HG03139 (cell line): Measurements from ENCODE around the gene CISD1.

Source experiments
- ATAC-seq: cut with Tn5 transposase; IDR thresholded peaks from one replicate; pipeline ENCODE4 v1.9.1; 2021; ENCODE audit not compliant: unreplicated experiment

The CISD1 gene

GRCh38 chr10:58305821-58306220 lies 36.9 kb downstream of the CISD1 start:
- ATAC-seq = no peak

DNA sequence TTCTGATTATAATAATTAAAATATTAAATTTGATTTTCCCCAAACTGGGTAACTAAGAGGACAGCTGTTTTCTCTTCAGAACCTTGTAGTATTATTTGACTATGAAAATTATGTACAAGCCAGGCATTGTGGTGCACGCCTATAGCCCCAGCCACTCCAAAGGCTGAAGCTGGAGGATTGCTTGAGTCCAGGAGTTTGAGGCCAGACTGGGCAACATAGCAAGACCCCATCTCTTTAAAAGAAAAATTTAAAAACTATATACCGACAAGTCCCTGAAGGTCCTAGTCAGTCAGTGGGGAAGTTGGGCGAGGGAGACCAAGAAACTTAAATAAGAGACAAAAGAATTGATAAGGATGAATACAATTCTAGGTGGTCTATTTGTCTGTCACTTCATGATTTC lies 38.7 kb downstream of the CISD1 start:
- no peak for ATAC-seq

- no peak for ATAC-seq
Observed at GRCh38 chr10:58311026-58311425, 42.1 kb downstream of the CISD1 start.

GRCh38 chr10:58316874-58317273 lies 47.9 kb downstream of the CISD1 start:
- ATAC-seq = no peak

DNA sequence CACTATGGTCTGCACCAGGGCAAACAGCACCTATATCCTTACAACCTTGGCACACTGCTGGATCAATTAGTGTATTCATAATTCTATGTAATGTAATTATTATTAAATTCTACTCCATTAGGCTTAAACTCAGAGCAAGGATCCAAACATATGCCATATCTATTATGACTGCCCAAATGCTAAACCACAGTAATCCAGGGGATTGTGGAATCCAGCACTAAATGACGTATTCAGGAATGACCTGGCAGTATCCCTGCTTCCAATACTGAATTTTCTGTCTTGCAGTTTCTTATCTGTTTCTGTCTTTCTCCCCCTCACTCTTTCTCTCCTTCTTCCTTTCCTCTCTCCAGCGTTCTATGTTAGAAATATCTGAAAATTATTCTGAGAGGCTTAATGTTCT lies 49.4 kb downstream of the CISD1 start:
- no peak for ATAC-seq

DNA sequence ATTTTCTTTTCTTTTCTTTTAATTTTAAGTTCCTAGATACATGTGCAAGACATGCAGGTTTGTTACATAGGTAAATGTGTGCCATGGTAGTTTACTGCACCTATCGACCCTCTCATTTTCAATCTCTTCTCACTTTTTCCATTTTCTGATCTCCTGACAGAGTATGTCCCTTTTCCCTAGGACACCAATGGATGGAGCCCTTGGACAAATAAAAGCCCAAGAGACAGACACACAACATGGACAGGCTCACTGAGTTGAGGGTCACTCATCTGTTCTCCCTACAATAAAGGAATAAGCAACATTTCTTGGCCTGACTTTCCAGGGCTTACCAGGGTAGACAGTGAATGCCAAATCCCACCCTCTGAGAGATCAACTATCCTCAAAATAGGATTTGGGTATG lies 50.6 kb downstream of the CISD1 start:
- ATAC-seq = no peak

DNA sequence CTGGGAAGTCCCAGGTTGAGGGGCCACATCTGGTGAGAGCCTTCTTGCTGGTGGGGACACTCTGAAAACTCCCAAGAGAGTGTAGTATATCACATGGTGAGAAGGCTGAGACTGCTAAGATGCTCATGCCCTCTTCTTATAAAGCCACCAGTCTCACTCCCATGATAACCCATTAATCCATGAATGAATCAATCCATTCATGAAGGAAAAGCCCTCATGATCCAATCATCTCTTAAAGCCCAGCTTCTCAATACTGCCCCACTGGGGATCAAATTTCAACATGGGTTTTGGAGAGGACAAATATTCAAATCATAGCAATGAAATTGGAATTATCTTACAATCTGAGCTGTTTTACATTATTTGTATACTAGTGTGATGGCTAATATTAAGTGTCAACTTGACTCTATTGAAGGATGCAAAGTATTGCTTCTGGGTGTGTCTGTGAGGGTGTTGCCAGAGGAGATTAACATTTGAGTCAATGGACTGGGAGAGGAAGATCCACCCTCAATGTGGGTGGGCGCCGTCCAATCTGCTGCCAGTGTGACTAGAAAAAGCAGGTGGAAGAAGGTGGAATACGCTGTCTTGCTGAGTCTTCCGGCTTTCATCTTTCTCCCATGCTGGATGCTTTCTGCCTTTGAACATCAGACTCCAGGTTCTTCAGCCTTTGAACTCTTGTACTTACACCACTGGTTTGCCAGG lies 51.5 kb downstream of the CISD1 start:
- no peak for ATAC-seq

DNA sequence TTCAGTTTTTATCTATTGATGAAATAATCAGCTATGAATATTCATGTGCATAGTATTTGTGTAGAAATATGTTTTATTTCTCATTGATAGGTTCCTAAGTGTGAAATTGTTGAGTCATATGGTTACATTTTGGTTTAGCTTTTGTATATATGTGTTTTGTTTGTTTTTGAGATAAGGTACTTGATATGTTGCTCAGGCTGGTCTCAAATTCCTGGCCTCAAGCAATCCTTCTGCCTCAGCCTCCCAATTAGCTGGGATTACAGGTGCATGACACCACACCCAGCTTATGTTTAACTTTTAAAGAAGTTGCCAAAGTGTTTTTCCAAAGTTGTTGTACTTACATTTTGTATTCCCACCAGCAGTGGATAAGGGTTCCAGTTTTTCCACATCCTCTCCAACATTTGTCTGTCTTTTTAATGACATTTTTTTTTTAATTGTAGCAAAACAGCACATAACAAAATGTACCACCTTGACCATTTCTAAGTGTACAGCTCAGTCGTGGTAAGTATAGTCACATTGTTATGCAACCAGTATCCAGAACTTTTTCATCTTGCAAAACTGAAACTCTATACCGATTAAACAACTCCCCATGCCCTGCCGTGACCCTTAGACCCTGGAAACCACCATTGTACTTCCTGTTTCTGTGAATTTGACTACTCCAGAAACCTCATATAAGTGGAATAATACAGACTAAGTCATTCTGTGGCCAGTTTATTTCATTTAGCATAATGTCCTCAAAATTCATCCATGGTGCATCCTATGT lies 53.3 kb downstream of the CISD1 start:
- peak; percentile 84 for ATAC-seq

- no peak for ATAC-seq
Observed at GRCh38 chr10:58322835-58323209, 53.9 kb downstream of the CISD1 start.

GRCh38 chr10:58326967-58327381 lies 58.0 kb downstream of the CISD1 start:
- ATAC-seq = no peak

DNA sequence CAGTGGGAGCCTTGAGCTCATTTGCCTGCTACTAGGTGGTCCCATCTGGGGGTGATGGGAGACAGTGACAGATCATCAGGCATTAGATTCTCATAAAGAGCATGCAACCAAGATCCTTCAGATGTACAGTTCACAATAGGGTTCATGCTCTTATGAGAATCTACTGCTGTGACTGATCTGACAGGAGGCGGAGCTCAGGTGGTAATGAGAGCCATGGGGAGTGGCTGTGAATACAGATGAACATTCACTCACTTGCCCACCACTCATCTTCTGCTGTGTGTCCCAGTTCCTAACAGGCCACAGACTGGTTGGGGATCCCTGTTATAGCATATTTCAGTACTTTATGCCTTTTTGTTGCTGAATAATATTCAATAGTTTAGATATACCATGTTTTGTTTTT lies 59.3 kb downstream of the CISD1 start:
- ATAC-seq = no peak

- ATAC-seq = no peak
Observed at GRCh38 chr10:58330431-58330830, 61.5 kb downstream of the CISD1 start.

DNA sequence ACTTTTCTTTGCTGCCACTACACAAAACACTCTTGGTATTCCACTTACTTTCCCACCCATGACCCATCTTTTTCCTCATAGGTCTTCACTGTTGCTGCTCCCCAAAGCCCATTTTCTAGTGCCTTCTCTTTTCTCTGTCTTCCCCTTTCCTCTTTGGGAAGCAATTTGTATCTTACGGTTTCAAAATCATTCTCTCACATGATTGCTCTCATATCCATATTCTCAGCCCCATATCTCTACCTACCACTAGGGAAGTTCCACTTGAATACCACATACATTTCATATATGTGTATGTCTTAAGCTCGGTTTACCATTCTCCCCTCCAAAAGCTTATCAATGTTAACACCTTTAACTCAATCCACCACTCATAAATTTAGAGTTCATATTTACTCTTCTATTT lies 62.7 kb downstream of the CISD1 start:
- no peak for ATAC-seq

DNA sequence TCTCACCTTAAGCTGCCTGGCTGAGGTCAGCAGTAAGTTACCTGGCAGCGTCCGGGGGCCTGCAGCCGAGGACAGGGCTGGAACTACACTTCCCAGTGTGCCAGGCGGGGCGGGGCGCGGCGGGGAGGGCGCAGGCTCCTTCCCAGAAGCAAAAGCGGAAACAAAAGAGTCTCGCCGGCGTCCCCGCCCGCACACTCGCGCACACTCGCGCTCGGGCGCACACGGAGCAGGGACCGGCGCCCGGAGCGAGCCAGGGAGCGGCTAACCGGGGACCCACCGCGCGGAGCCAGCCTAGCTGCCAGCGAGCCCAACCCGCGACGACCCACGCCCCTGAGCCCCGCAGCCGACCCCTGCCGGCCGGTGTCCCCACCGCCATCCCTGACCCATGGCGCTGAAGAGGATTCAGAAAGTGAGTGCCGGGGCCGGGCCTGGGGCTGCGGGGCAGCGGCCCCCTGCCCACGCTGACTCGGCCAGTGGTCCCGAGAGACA lies 65.9 kb downstream of the CISD1 start, which contains the start of gene UBE2D1:
Gene UBE2D1 (plus strand): TSS at position 190 of the 489 bp plus-strand sequence. CDS start 196 bp downstream, at position 386.
- ATAC-seq = peak; percentile 98

DNA sequence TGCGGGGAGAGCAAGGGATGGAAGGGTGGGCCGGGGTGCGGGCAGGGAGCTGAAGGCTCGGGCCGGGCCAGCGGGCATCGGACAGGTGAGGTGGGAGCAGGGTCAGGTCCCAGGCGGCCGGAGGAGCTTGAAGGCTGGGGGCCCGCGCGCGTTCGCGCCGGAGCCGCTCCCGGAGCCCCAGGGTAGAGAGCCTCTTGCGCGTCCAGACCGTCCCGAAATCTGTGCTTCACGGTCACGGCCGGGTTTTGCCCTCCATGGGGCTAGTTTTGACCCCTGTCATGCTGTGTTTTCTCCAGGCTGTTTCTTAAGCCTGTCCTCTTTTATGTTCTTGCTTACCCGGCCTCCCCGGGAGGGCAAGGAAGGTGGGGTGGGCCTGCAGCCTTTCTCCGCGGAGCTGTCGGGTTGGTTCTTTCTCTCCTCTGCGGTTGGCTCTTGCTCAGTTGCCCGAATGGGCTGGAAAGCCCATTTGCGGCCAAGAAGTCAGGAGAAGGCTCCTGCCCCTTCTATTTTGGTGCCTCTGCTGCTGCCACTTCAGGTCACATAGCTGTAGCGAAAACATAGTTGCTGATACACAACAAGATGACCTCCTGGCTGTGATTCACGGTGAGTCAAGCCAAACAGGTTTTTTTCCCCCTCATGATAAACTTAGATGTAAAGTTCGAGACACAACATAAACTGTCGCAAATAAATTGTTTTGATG lies 66.5 kb downstream of the CISD1 start:
- ATAC-seq = peak; percentile 32

DNA sequence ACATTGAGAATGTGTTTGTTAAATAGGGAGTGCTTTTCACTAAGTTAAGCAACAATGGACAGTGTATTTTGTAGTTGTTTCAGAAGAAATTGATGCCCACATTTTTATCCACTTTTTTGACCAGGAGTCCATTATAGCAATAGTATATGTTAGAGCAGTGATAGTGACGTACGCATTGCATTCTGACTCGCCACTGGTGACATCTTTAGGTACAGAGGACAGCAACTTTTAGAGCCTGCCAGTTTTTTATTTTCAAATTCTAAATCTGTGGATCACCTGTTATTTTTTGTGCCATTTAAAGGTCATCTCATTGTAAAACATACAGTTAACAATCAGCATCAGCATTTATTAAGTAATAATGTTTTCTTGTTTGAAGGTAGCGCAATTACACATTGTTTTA lies 67.3 kb downstream of the CISD1 start:
- no peak for ATAC-seq
